GM19463 (cell line): Measurements from ENCODE around the gene LDLRAD4.

ENCODE experiments used
- ATAC-seq: cut with Tn5 transposase; IDR thresholded peaks from one replicate; pipeline ENCODE4 v1.9.1; 2021; ENCODE audit warnings: mild to moderate bottlenecking, moderate library complexity; ENCODE audit not compliant: unreplicated experiment

LDLRAD4 gene

DNA sequence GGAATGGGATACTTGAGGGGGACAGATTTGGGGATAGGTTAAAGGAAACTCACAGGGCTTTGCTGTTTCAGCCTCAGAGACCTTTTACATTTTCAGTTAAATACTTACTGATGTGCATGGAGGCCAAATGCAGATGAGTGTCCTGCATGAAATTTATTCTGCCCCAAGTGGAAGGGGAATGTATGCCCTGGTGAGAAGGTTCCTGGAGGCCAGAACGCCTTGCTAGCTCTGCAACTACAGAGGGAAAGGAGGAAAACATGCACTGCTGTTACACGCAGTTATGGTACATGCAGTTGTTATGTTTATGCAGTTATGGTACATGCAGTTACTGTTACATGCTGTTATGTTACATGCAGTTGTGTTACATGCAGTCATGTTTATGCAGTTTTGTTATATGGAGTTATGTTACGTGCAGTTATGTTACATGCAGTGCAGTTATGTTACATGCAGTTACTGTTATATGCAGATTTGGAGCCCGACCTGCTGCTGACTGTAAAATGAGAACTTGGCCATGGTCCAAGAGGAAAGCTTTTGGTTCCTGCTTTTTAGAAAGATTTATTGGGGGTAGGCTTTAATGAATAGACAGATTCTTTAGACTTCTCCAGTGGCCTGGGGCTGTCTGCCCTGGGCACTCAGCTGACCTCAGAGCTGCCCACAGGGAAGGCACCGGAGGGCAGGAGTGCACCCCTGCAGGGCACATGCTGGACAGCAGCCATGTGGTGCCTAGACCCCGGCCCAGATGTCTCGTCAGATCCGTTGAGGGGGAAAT, 84.1 kb downstream of the LDLRAD4 start:
- ATAC-seq, result no peak

DNA sequence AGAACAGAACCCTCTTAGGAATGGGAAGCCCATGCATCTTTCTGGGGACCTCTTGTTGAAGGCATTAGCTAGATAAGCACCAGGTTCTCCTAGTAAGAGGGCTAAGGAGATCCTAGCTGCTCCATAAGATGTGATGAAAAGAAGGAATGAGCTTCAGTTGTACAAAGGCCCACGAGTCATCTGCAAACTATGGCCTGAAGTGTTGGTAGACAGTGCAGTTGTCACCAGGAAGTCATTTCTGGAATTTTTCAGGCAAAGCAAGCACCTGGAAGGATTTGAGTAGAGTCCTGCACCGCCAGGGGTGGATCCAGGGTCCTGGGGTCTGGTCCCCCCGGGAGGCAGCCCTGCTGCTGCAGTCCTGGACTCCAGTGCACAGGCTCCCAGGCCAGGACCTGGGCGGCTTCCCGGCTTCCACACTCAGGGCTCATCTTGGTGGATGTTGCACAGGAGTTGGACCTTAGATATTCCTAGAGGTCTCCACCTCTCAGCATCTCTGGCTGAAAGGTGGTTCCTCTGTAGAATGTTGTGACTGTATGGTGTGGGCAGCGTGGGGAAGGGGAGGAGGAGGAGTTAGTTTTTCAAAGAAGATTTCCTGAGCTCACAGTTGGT, 85.3 kb downstream of the LDLRAD4 start:
- no peak for ATAC-seq

GRCh38 chr18:13305301-13305700, 86.7 kb downstream of the LDLRAD4 start:
- ATAC-seq, result no peak

- ATAC-seq, result no peak
These were observed 88.0 kb downstream of the LDLRAD4 start for GRCh38 chr18:13306583-13306982.

GRCh38 chr18:13308369-13308768, 89.8 kb downstream of the LDLRAD4 start:
- ATAC-seq, result no peak

DNA sequence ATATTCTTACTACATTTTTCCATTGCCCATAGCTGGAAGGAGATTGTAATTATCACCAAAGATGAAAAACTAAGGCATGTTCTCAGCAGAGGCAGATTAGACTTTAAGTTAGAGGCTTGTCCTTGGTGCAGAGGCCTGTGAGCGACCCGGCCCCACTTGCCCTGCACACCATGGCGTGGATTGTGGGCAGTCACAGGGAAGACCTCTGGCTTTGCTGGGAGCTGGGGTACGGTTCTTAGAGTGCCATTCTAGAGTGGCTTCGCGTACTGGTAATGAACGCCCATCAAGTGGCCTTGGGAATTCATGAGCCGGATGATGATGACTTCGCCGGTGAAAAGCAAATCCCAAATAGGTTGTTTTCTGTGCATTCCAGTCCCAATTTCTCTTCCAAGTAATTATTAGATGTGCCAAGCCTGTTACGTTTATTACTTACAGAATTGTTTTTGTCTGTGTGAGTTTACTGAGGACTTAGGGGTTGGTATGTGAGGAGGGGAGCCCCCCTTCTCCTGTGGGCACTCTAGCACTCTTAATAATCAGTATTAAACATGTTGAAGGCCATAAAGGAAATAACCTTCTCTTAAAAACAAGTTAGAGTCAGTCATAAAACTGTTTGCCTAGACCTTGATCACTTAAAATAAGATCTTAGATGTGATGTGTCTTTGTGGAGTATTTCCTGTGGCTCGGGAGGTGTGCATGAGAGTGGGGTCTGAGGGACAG, 90.6 kb downstream of the LDLRAD4 start:
- ATAC-seq, result no peak

- no peak for ATAC-seq
These were observed 91.4 kb downstream of the LDLRAD4 start for GRCh38 chr18:13309748-13310670.

DNA sequence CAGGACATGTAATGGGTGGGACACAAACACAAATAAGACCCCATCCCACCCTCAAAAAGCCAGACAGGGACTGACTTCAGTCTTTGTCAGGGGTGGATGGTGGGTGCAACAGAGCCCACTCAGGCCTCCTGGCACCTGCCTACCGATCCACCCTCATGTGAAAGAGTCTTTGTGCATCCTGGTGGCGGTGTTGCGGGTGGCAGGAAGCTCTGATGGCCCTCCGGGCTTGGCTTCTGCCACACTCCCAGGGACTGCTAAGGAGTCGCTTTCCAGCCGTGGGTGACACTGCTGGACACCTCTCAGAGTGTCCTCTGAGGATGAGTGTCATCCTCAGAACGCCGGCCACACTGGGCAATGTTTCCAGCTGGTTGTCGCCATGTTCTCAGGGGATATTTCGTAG, 92.6 kb downstream of the LDLRAD4 start:
- no peak for ATAC-seq

DNA sequence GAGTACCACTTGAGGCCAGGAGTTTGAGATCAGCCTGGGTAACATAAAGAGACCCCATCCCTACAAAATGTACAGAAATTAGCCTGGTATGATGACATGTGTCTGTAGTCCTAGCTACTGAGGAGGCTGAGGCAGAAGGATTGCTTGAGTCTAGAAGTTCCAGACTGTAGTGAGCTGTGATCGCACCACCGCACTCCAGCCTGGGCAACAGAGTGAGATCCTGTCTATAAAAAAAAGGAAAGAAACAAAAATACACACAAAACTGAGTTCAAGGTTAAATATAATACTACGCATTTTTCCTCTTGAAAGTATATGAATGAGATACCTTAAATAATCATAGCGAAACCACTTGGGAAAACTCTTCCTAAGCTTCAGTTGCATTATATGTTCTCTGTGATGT, 94.0 kb downstream of the LDLRAD4 start:
- no peak for ATAC-seq

DNA sequence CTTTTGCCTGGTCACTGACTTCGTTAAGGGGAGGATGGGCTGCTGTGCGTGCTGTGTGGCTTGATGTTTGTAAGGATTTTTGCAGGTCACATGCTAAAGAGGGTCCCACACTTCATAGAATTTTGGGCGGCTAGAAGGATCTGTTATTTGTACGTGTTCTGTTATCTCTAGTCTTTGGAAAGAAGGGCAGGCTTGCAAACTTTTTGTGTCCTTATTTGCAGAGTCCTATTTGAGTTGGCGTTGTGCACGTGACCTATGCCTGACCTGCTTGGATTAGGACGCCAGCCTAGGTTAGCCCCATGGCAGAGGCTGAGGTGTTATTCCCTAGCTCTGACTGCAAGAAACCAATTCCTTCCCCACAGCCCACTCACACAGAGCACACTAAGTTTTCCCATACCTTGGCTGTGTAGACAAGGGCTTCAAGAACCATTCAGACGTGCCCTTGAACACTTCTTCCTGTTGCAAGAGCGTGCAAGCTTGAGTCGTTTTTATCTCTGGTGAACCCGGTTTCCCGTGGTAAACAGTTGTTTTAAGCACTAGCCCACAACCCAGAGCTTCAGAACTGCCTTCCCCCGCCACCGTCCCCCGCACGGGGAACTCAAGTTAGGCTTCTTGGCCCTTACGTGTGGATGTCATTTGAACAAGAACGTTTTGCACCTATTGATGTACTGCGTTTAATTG, 94.6 kb downstream of the LDLRAD4 start:
- no peak for ATAC-seq

GRCh38 chr18:13315000-13315399, 96.4 kb downstream of the LDLRAD4 start:
- ATAC-seq, result no peak

DNA sequence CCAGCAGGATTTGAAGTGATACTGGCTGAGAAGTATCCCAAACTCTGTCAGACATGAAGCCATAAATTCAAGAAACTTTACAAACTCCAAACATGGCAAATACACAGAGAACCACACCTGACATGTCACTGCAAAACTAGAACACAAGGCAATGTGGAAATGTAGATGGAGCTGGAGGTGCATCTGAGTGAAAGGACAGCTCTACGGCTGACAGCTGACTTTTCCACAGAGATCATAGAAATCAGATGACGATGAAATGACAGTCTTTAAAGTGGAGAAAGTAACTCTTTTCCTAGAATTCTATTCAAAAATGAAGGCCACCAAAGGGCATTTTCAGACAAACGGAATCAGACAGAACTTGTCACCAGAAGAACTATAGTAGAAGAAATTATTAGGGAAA, 97.5 kb downstream of the LDLRAD4 start:
- ATAC-seq, result no peak

GRCh38 chr18:13317801-13318200, 99.2 kb downstream of the LDLRAD4 start:
- ATAC-seq, result no peak

DNA sequence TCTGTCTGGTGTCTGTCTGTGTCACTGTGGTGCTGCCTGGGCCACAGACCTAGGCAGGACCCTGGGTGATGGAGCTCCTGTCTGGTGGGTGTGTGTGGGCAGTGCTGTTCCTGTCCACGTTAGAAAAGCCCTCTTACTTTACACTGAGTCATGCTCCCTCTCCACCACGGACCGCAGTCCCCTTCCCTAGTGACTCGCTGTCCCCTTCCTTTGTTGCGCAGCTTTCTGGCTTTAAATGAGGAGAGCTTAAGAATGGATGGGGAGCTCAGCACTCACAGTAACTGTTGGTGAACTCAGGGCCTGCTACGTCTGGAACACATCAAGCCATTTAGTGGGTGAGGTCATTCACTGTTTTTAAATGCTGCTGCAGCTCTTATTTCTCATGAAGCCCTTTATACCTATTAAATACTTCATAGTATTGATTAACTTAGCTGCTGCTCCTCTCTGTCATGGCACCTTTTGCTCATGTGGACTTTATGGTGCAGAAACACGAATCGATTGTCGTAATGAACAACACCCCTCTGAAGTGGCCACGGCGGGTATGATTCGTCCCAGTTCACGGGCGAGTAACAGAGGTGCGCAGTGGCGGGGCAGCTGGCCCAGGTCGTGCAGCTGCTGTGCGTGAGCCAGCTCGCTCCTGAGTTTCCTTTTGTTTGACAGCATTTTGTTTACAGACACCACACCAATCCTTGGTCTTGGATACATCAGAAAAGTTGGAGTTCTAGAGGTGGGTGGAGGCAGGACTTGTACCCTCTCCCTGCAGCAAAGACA, 100.4 kb downstream of the LDLRAD4 start:
- ATAC-seq, result no peak

GRCh38 chr18:13319629-13320028, 101.1 kb downstream of the LDLRAD4 start:
- ATAC-seq, result no peak

DNA sequence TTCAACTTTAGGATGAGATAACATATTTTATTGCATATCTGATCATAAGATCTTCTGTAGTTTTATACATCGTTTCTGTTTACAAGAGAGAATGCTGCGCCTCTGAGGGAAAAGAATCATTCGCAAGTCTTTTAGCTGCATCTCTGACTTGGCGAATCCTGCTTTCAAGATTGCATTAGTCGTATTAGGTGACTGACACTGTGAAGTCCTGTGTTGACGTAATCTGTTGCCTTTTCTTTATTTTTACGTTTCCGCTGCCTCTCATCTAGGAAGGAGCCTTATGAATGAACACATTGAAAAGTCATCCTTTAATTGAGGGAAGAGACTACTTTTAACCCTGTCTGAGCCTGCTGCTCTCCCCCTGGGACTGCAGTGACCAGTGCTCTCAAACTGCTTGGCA, 101.5 kb downstream of the LDLRAD4 start:
- no peak for ATAC-seq

GRCh38 chr18:13320891-13321425, 102.4 kb downstream of the LDLRAD4 start:
- ATAC-seq, result no peak

- no peak for ATAC-seq
These were observed 103.4 kb downstream of the LDLRAD4 start for GRCh38 chr18:13321923-13322322.

DNA sequence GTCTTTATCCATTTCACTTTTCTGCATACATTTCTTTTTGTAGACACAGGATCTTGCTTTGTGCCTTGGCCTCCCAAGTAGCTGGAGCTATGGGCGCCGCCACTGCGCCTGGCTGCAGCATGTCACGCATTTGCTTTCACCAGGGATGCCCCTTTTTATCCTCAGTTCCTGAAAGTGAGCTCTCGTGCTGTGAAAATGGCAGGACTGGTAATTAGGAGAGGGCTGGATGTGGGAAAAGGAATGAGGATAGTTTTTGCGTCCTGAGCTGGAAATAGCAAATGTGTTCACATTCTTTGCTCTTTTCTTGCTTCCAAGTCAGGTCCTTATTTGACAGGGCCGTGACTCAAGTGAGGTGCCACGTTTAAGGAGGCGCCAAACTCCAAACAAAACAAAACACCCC, 104.6 kb downstream of the LDLRAD4 start:
- ATAC-seq, result no peak
